AG10803 (cell line): Measurements from ENCODE around the gene ARHGEF16.

Source experiments
- DNase-seq: peaks from one replicate; pipeline ENCODE4 v3.0.0; 2010; ENCODE audit warnings: low read depth
- H3K4me3 ChIP-seq: 2 replicates; pipeline ENCODE4 v1.5.1; 2011; ENCODE audit warnings: mild to moderate bottlenecking, low read length, control low read depth
- CTCF ChIP-seq: conservative IDR thresholded peaks from 2 replicates; pipeline ENCODE4 v1.5.1; 2011; ENCODE audit warnings: mild to moderate bottlenecking, low read length, control low read depth, inconsistent platforms

The ARHGEF16 gene

GRCh38 chr1:3442331-3442730, 12.1 kb upstream of the ARHGEF16 start:
- no peak for DNase-seq
- TF ChIP-seq CTCF = no peak
- H3K4me3 ChIP-seq = no peak overlapping the region

GRCh38 chr1:3442901-3443300, 11.6 kb upstream of the ARHGEF16 start:
- DNase-seq = no peak
- no peak for TF ChIP-seq CTCF
- H3K4me3 ChIP-seq = no peak overlapping the region

- no peak for DNase-seq
- H3K4me3 ChIP-seq = no peak overlapping the region
- TF ChIP-seq CTCF = no peak
Measured at GRCh38 chr1:3443807-3444206, 10.7 kb upstream of the ARHGEF16 start.

- DNase-seq = no peak
- no peak overlapping the region for H3K4me3 ChIP-seq
- no peak for TF ChIP-seq CTCF
Measured at GRCh38 chr1:3444298-3444697, 10.2 kb upstream of the ARHGEF16 start.

GRCh38 chr1:3444736-3445135, 9.7 kb upstream of the ARHGEF16 start:
- no peak for TF ChIP-seq CTCF

GRCh38 chr1:3450202-3450863, 4.1 kb upstream of the ARHGEF16 start:
- no peak for TF ChIP-seq CTCF
- DNase-seq = no peak
- H3K4me3 ChIP-seq = no peak overlapping the region

More at GRCh38 chr1:3444736-3445135, 9.7 kb upstream of the ARHGEF16 start:
- no peak overlapping the region for H3K4me3 ChIP-seq
- no peak for DNase-seq

- no peak for DNase-seq
- H3K4me3 ChIP-seq = no peak overlapping the region
- TF ChIP-seq CTCF = no peak
Measured at GRCh38 chr1:3450983-3451382, 3.5 kb upstream of the ARHGEF16 start.
